Endodermal cell (in vitro differentiated cells): ENCODE measurements around the gene TMOD3. TPM values are rescaled to one million over a fixed set of nuclear protein-coding genes. Genes with fewer than 3 reads are reported as not detected.
A peak's percentile ranks its signal among the peaks of the same experiment; 100 is the strongest.

ENCODE experiments used
- DNase-seq: peaks from one replicate; pipeline ENCODE4 v3.0.0-alpha.2; 2017
- H3K27ac ChIP-seq: 2 replicates; pipeline ENCODE4 v1.5.1; 2013; ENCODE audit warnings: mild to moderate bottlenecking, low read depth, low read length, moderate library complexity
- H3K27me3 ChIP-seq: 2 replicates; pipeline ENCODE4 v1.6.1; 2013; ENCODE audit warnings: mild to moderate bottlenecking, low read length, moderate library complexity; ENCODE audit not compliant: insufficient read depth, control insufficient read depth, poor library complexity, severe bottlenecking
- H3K36me3 ChIP-seq: 2 replicates; pipeline ENCODE4 v1.7.0; 2013; ENCODE audit warnings: mild to moderate bottlenecking, low read length, moderate library complexity; ENCODE audit not compliant: control insufficient read depth, insufficient read depth
- H3K4me1 ChIP-seq: one replicate; pipeline ENCODE4 v1.7.0; 2013; ENCODE audit warnings: low read length; ENCODE audit not compliant: control insufficient read depth, insufficient read depth
- H3K4me3 ChIP-seq: 2 replicates; pipeline ENCODE4 v1.5.1; 2013; ENCODE audit warnings: mild to moderate bottlenecking, low read length, moderate library complexity
- H3K9ac ChIP-seq: 2 replicates; pipeline ENCODE4 v1.6.1; 2013; ENCODE audit warnings: mild to moderate bottlenecking, low read length, moderate library complexity; ENCODE audit not compliant: poor library complexity, severe bottlenecking; ENCODE audit errors: extremely low read depth
- H3K9me3 ChIP-seq: 2 replicates; pipeline ENCODE4 v1.6.1; 2013; ENCODE audit warnings: mild to moderate bottlenecking, low read length, moderate library complexity; ENCODE audit not compliant: control insufficient read depth
- H3K27ac Mint-ChIP-seq: 2 replicates; pipeline ENCODE4 v1.8.0; 2020; ENCODE audit warnings: mixed read lengths
- H3K27me3 Mint-ChIP-seq: 2 replicates; pipeline ENCODE4 v1.8.0; 2021; ENCODE audit warnings: mild to moderate bottlenecking, mixed read lengths; ENCODE audit not compliant: insufficient read depth
- H3K36me3 Mint-ChIP-seq: 2 replicates; pipeline ENCODE4 v1.8.0; 2020; ENCODE audit warnings: low read depth, mixed read lengths
- H3K4me1 Mint-ChIP-seq: 2 replicates; pipeline ENCODE4 v1.8.0; 2020; ENCODE audit warnings: mixed read lengths
- H3K4me3 Mint-ChIP-seq: 2 replicates; pipeline ENCODE4 v1.8.0; 2020; ENCODE audit warnings: mild to moderate bottlenecking, moderate library complexity, mixed read lengths
- H3K9me3 Mint-ChIP-seq: 2 replicates; pipeline ENCODE4 v1.8.0; 2020; ENCODE audit warnings: mild to moderate bottlenecking, mixed read lengths
- WGBS, 2 experiments: methylation state at CpG; one replicate each; pipeline versions ENCODE4 v1.1.5 to v1.1.7; 2013; ENCODE audit warnings: missing lambda C conversion rate in 2 of 2, mixed read lengths in 1 of 2; ENCODE audit not compliant: insufficient coverage in 1 of 2, insufficient read length in 1 of 2; 5-methylcytosine and 5-hydroxymethylcytosine counted together
- total RNA-seq, 2 donors: library from RNA; stranded (reverse); fragmentation: NEBNext Ultra II Directional in 1 of 2; extraction: Animal tissue kit (Norgen Biotek cat#: 25700) in 1 of 2; gene quantifications; 2 replicates in 1 of 2; 3 replicates in 1 of 2; pipeline ENCODE4 v1.2.1, GENCODE V29; 2021
- TF ChIP-seq, protein P1 (sequence below): fragments of 200-600 bp; sonication (generic); conservative IDR thresholded peaks from 2 replicates; pipeline ENCODE4 v1.5.0; 2021; ENCODE audit warnings: antibody characterized with exemption, mild to moderate bottlenecking

The TMOD3 gene
- total RNA-seq, 2 donors from 2014 or later: 39.6 to 44.4 TPM

DNA sequence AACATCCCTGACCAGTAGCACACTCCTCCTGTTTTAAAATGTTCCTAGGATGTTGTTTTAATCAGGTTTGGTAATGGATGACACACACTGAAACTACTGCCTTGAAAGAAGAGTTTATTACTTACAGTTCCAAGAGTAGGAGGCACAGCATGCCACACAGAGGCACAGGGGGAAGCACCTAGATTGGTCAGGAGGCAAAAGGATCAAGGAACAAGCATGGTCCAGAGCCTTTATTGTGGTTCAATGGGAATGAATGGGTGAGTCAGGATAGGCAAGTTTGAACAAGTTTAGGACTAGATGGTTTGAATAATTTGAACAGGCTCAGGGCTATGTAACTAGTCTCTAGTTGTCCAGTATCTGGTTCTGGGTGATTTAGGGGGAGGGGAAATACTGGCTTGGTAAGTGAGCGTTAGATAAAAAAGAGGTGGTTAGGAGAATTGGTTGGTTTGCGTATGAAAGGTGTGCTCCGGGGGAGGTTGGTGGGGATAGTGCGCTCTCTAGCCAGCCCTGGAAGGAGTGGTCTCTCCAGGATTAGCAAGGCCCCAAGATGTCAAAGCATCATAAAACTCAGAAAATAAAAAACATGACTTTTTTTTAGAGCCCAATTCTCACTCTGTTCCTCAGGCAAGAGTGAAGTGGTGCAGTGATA lies 35.1 kb downstream of the TMOD3 start:
- H3K27me3 Mint-ChIP-seq: no peaks in the 10 kb centered on the region
- WGBS, 2 experiments: 93% methylated on average over 4 of the region's 4 CpGs; no CpG with 5 or more reads in 1 of the 2 experiments
- Histone ChIP-seq H3K4me1 (no peaks in the 10 kb centered on the region), H3K27ac (no peak overlapping the region), H3K4me3 (no peak overlapping the region), H3K9ac (no peak overlapping the region), H3K9me3 (no peaks in the 10 kb centered on the region), H3K27me3 (no peaks in the 10 kb centered on the region), H3K36me3 (peaks cover 55% of the 10 kb centered on the region)
- no peak overlapping the region for H3K4me3 Mint-ChIP-seq
- no peaks in the 10 kb centered on the region for H3K4me1 Mint-ChIP-seq
- TF ChIP-seq, protein P1, sequence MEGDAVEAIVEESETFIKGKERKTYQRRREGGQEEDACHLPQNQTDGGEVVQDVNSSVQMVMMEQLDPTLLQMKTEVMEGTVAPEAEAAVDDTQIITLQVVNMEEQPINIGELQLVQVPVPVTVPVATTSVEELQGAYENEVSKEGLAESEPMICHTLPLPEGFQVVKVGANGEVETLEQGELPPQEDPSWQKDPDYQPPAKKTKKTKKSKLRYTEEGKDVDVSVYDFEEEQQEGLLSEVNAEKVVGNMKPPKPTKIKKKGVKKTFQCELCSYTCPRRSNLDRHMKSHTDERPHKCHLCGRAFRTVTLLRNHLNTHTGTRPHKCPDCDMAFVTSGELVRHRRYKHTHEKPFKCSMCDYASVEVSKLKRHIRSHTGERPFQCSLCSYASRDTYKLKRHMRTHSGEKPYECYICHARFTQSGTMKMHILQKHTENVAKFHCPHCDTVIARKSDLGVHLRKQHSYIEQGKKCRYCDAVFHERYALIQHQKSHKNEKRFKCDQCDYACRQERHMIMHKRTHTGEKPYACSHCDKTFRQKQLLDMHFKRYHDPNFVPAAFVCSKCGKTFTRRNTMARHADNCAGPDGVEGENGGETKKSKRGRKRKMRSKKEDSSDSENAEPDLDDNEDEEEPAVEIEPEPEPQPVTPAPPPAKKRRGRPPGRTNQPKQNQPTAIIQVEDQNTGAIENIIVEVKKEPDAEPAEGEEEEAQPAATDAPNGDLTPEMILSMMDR: no peak
- no peaks in the 10 kb centered on the region for H3K9me3 Mint-ChIP-seq
- no peak for DNase-seq
- H3K27ac Mint-ChIP-seq: peak overlapping the region; percentile 6
- peaks cover 36% of the 10 kb centered on the region for H3K36me3 Mint-ChIP-seq

DNA sequence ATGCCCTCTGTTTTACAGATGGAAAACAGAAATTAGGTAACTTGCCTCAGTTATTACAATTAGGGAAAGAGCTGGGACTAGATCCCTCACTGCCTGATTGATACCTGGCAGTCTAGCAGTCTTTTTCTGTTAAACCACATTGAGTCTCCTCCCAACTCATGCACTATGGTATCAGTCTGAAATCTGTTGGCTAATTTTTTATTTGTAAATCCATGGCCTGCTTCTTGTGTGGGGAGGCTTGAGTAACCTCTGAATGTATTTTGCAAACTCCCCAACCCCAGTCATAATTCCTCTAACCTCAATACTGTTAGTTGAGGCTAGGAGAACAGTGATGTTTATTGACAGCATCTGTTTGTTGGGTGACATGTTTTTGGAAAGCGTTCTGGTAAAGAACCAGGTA lies 35.9 kb downstream of the TMOD3 start:
- Mint-ChIP-seq H3K4me3 (no peak overlapping the region), H3K27me3 (no peaks in the 10 kb centered on the region), H3K9me3 (no peaks in the 10 kb centered on the region), H3K4me1 (no peaks in the 10 kb centered on the region), H3K27ac (no peak overlapping the region), H3K36me3 (peaks cover 42% of the 10 kb centered on the region)
- TF ChIP-seq, protein P1: no peak
- Histone ChIP-seq H3K36me3 (peaks cover 62% of the 10 kb centered on the region), H3K27me3 (no peaks in the 10 kb centered on the region), H3K4me3 (no peak overlapping the region), H3K4me1 (no peaks in the 10 kb centered on the region), H3K27ac (no peak overlapping the region), H3K9ac (no peak overlapping the region), H3K9me3 (no peaks in the 10 kb centered on the region)
- DNase-seq: no peak
- 100% methylated on average over 1 of the region's 1 CpG; no CpG with 5 or more reads in 1 of the 2 experiments for WGBS, 2 experiments

DNA sequence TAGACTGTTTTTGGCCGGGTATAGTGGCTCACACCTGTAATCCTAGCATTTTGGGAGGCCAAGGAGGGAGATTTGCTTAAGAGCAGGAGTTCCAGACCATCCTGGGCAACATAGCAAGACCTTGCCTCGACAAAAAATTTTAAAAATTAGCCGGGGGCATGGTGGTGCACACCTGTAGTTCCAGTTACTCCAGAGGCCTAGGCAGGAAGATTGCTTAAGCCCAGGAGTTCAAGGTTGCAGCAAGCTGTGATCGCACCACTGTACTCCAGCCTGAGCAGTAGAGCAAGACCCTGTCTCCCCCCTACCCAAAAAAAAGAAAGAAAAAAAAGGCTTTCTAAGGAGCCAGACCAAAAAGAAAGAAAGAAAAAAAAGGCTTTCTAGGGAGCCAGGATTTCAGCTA lies 36.7 kb downstream of the TMOD3 start:
- no peaks in the 10 kb centered on the region for H3K27me3 Mint-ChIP-seq
- no peaks in the 10 kb centered on the region for H3K4me1 Mint-ChIP-seq
- TF ChIP-seq, protein P1: no peak
- DNase-seq: no peak
- peaks cover 50% of the 10 kb centered on the region for H3K36me3 Mint-ChIP-seq
- H3K9me3 Mint-ChIP-seq: no peaks in the 10 kb centered on the region
- Histone ChIP-seq H3K4me1 (no peaks in the 10 kb centered on the region), H3K36me3 (peaks cover 71% of the 10 kb centered on the region), H3K27me3 (no peaks in the 10 kb centered on the region), H3K9me3 (no peaks in the 10 kb centered on the region), H3K9ac (no peak overlapping the region), H3K4me3 (no peak overlapping the region), H3K27ac (no peak overlapping the region)
- 94 to 97% methylated on average over 4 of the region's 4 CpGs for WGBS, 2 experiments
- no peak overlapping the region for H3K27ac Mint-ChIP-seq
- no peak overlapping the region for H3K4me3 Mint-ChIP-seq
